HG03439 (cell line): ENCODE data around the gene PRDM15.

ENCODE experiments used
- ATAC-seq: cut with Tn5 transposase; IDR thresholded peaks from one replicate; pipeline ENCODE4 v1.9.1; 2021; ENCODE audit warnings: mild to moderate bottlenecking, moderate library complexity; ENCODE audit not compliant: unreplicated experiment

The PRDM15 gene, protein sequence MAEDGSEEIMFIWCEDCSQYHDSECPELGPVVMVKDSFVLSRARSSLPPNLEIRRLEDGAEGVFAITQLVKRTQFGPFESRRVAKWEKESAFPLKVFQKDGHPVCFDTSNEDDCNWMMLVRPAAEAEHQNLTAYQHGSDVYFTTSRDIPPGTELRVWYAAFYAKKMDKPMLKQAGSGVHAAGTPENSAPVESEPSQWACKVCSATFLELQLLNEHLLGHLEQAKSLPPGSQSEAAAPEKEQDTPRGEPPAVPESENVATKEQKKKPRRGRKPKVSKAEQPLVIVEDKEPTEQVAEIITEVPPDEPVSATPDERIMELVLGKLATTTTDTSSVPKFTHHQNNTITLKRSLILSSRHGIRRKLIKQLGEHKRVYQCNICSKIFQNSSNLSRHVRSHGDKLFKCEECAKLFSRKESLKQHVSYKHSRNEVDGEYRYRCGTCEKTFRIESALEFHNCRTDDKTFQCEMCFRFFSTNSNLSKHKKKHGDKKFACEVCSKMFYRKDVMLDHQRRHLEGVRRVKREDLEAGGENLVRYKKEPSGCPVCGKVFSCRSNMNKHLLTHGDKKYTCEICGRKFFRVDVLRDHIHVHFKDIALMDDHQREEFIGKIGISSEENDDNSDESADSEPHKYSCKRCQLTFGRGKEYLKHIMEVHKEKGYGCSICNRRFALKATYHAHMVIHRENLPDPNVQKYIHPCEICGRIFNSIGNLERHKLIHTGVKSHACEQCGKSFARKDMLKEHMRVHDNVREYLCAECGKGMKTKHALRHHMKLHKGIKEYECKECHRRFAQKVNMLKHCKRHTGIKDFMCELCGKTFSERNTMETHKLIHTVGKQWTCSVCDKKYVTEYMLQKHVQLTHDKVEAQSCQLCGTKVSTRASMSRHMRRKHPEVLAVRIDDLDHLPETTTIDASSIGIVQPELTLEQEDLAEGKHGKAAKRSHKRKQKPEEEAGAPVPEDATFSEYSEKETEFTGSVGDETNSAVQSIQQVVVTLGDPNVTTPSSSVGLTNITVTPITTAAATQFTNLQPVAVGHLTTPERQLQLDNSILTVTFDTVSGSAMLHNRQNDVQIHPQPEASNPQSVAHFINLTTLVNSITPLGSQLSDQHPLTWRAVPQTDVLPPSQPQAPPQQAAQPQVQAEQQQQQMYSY

DNA sequence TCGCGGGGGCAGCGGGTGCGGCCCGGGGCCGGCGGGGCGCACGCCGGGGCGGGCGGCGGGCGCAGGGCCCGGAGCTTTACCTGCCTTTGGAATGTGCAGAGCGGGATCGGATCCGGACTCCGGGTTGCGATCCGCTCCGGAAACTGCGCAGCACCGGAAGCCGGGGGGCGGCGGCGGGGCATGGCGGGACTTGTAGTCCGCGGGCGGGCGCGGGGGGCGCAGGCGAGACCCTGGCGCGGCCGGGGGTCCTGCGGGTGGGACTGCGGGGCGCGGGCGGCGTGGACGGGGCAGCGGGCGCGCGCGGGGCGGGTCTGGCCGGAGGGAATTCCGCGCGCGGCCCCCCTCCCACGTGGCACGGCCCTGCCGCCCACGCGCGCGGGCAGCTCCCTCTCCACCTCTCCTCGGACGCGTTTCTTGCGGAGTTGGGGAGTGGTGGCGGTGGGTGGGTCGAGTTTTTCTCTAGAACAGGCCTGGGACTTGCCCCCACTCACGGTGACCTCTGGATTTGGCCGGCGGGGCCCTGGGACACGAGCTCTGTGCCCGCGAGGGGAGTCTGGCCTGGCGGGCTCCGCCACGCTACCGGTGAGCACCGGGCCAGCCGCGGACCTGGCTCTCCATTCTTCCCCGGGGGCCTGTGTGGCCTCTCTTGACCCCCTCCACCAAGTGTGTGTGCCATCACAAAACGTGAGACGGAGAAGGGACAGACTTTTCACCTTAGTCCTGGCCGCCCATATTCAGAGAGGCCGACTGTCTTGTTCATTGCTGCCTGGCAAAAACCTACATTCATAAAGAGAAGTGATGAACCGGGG, at the start of gene PRDM15:
PRDM15 (minus strand) TSS at position 155 of the 809 bp plus-strand sequence. CDS start 18,981 bp downstream, outside the sequence.
- peak; percentile 66 for ATAC-seq

DNA sequence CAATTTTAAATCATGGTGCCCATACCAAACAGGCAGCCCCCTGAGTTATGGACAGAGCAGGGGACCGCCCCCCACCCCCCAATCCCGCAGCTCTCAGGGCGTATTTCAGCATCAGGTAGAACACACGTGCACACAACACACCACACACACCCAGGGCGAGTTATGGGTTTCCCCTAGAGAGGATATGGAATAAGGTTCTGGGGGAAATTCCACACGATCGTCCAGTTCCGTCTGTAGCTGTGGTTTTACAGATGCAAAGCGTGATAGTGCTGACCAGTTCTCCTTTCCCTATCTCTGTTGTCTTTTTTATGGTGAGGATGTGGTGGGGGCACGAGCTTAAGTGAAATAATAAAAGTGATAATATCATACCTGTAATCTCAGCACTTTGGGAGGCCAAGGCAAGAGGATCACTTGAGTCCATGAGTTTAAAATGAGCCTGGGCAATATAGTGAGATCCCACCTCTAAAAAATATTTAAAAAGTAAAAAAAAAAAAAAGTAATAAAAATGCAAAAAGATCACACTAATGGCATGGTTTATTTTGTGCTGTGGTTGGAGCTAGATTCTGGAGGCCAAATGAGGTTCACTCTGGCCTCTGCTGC, 49.6 kb upstream of the PRDM15 start:
- no peak for ATAC-seq

DNA sequence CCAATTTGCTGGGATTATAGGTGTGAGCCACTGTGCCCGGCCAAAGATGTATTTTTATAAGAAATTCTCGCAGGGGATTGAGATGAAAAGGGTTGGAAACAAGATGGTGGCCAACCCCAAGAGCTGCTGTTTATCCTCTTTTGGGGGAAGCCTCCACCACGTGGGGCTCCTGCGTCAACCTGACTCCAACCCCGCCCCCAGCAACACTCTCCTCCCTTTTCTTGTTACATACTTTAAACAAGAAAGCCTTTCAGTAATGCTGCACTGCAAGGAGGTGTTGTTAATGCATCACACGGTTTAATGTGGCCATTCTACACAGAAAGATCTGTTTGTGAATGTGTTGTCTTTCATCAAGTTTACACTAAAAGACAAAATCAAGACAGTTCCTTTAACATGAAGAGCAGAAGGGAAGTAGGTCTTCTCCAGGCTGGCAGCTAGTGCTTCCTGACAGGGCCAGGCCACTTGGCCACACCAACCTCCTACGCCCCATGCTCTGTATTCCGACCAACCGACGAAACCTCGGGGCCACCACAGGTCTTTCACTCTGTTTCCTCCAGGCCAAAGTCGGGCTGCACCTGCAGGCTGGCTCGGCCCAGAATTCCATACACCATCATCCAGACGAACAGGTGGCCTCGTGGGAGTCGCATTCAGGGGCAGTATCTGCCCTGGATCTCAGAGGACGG, 48.7 kb upstream of the PRDM15 start:
- ATAC-seq = no peak

DNA sequence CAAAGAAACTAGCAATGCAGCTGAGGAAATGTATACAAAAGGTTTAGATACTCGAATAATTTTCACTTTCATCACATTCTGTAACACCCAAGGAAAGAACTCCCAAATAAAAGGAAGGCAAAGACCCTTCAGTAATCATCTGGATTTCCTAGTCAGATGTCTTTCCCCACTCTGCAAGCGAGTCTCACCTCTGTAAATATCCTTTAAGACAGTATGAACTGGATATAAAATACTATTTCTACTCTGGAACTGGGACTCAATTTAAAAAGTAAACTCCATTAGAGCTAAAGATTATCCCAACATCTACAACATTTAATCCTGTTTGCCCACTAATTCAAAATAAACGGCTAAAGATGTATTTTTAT, 47.6 kb upstream of the PRDM15 start:
- ATAC-seq = no peak

DNA sequence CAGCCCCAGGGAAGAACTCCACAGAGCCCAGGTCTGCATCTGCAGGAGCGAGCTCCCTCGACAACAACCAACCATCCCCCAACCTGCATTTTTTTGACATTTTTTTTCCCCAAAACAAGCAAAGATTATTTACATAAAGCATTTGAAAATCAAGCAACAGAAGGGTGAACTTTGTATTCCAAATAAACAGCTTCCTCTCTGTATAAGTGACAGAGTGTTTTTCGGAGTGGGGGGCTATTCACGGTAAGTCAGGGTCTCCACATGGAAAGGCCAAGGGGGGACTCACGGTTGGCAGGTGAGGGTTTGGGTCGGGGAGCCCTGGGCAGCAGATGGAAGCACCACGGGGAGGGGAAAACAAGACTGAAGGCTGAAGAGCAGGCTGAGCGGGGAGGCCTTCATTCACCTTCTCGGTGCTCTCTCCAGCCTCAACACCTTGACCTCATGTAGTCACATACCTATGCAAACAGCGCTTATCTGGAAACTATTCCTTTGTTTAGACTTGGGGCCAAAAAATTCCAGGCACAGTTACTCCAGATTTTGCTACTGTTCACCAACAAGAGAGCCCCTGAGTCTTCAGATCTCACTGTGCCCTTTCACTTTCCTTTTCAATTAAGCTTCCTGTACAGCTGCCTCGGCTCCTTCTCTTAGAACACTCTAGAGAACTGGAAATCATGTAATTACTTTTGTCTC, 47.1 kb upstream of the PRDM15 start:
- ATAC-seq = peak; percentile 49

DNA sequence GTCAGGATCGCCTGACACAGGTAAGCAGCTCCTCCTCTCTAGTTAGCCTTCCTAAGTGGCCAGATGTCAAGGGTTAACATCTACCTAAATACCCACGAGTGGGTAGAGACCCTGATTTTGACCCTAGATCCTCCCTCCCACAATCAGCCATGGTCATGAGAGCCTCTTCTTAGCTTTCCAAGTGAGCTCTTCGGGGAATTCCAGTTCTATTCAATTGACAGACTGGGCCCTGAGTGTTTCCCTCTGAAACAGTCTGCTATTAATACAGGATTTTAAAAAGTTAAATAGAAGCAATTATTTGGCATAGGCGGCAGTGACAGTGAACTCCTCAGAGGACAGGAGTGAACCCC, 46.6 kb upstream of the PRDM15 start:
- no peak for ATAC-seq

DNA sequence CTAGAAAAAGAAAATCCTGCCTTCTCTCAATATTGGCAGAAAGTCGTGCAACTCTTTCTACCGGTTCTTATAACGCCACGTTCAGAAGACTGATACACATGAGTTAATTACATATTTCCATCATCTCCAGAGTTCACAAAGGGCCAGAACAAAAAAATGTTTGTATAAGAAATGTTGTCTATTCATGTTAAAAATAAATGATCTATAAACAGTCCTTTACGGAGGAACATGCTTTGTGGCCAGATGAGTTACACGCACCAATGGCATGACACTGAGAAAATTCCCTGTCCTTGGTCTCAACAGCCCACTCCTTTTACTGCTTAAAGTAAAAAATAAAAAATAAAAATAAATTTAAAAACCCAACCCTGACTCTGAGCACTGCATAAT, 45.2 kb upstream of the PRDM15 start:
- ATAC-seq = no peak

DNA sequence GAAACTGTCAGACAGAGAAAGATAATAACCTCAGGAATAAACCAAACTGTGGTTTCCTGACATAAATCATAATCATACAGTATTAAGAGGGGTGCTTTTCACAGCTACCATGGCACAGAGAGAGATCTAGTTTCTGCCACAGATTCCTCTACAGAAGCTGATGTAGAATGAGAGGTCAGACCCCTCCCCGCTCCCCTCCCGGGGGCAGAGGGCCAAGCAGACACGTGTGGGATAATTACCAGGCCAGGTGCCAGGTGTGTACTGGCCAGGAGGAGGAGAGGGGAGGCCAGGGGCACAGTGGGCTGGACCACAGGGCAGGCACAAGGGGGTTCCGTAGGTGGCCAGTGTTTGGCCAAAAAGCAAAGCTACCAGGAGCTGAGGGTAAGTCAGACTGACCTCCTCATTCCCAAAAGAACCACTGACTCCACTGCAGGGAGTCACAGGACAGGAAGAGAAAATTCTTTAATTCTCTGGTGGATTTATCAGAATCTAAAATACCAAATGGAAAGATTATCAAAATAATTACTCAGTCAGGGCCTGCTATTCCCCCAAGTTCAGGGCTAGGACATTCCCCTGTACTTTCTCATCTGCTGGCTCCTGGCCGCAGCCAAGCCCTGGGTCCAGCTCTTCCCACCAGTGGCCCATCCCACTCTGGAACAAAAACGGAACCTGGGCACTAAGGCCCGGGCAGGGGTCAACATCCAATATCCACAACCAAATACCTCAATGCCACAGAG, 44.7 kb upstream of the PRDM15 start:
- ATAC-seq = no peak

DNA sequence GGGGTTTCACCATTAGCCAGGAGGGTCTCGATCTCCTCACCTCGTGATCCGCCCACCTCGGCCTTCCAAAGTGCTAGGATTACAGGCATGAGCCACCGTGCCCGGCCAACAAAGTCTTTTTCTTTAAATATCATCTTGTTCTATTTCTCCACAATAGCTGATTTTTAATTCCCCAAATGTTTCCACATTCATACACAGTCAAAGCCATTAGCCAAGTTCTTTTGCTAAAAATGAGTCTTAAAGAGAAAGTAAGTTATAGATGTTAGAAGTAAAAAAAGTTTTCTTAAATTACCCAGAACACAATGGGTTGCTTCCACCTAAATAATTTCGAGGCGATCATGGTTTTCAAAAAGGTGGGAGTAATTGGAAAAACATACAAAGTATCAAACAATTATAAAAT, 44.0 kb upstream of the PRDM15 start:
- ATAC-seq = no peak

DNA sequence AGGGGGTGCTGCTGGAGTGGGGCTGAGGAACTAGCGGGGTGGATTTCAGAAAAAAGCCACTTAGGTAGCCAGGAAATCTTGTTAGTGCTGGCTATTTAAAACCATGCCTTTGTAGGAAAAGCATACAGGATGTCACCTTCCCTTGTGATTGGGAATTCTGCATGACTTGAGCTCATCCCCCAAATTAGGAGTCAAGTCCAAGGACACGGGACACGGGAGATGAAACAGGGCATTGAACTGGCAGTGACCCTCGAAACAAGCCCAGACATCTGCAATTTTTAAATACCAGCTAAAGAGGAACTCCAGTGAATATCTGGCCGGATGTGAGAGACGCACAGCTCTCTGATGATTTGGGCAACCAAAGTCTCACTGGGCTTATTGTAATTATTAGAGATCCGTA, 41.9 kb upstream of the PRDM15 start:
- no peak for ATAC-seq

DNA sequence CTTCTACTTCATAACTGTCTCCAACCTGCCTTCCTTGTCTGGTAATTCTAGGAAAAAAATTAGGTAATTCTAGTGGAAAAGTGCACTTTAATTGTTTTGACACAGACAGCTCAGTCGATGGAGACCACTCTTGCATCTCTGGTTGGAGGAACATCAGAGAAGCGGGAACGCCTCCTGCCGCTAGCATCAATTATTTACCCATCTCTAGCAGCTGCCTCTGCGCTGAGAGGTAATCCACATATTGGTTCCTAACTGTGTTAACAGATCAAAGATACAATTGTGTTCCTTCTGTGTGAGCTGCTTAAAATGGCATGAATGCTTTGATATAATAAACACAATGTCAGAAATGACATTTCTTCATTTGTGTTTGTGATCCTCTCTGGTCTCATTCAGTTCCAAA, 41.3 kb upstream of the PRDM15 start:
- no peak for ATAC-seq

DNA sequence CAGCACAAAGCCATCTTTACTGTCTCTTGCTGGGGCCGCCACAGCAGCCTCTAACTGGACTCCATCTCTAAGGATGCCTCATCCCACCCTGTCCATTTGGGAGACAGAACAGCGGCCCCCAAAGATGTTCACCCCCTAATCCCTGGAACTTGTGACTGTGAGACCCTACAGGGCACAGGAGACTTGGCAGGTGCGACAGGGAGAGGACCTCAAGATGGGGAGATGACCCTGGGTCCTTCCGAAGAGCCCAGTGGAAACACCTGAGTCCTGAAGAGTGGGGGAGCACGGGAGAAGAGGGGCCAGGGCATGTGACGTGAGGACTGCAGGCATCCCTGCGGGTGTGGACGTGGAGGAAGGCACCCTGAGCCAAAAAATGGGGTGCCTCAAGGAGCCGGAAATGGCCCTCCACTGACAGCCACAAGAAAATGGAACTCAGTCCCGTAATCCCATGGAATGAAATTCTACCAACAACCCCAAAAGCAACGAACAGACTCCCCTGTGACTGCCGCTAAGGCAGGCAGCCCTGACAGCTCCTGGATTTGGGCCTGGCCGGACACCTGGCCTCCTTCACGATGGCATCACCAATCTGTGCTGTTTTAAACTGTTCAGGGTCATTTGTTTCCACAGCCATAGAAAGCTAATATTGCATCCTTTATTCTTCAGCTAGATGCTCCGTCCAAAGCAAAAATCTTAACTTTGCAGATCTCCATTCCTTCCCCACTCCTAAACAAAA, 40.7 kb upstream of the PRDM15 start:
- no peak for ATAC-seq

DNA sequence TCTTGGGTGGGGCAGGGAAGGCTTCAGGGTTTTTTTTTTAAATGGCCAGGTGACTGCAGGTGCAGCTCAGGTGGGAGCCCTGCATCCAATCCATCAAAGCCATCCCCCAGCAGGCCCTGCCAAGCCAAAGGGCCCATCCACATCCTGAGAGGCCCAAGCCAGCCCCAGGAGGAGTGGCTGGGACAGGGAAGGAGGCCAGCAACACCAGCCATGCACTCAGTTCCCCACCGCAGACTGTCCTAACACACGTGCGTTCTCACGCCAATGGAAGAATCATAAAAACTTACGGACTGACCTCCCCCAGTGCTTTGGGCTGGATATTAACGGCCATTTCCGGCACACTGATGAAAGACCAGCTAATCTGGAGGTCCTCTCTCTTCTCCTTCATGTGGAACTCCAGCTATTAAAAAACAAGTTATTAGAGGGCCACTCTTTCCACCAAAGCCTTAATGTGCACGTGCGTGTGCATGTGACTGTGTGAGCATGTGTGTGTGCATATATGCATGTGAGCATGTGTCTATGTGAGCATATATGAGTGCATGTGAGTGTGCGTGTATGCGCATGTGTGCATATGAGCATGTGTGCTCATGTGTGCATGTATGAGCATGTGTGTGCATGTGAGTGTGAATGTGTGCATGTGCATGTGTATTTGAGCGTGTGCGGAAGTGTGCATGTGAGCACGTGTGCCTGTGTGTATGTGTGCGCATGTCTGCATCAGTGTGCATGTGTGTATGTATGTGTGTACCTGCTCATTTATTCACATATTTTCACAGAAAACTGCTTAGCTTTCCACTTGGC, 39.6 kb upstream of the PRDM15 start:
- no peak for ATAC-seq

DNA sequence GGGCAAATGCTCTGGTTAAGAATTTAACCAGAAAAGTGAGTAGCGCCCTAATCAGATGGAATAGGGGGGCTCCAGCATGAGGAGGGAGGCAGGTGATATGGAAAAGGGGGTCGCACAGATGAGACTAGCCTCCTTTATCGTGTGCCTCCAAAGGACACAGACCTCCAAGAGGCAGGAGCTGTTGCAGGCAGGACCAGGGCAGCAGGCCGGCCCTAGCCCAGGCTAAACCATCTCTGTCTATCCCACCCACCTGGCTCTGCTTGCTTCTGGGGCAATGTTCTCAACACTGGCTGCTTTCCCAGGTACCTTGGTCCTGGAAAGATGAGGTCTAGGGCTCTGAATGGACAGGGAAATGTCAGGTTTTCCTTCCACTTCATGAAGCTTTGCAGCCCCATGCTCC, 38.4 kb upstream of the PRDM15 start:
- no peak for ATAC-seq

DNA sequence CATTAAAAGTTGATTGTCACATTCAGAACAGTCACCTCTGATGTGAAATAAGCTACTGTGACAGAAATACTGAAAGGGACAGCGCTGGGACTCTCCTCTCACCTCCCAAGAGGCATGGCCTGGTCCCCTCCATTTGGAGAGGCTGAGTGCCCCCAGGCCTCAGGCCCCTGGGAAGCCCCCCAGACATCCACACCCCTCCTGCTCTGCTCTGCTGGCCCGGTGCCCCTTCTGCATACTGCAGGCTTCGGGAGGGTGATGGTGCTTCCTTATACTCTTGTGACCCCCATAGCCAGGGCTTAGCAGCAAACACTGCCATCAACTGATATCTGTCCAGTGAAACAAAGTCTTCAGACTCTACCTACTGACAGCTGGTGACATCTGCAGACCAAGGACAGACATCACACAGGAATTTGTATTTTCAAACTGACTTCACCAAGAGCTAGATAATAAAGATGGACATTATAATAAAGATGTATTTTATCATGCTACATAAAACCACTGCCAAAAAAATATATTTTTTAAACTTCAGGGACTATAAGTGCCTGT, 37.8 kb upstream of the PRDM15 start:
- no peak for ATAC-seq

DNA sequence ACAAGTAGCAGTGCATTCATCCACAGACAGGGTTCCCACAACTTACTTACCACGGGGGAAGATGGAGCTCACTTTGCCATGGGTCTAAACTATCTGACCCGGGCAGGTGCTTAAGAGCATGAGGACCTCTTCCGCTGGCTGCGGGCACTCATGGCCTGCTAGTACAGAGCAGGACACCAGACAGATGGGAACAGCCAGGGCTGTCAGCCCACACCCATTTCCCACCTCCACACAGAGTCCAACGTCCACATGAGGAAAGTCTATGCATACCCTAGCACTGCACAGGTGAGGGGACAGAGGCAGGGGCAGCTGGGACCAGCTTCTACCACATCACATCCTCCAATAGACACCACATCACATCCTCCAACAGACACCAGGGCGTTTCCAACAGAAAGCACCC, 35.8 kb upstream of the PRDM15 start:
- ATAC-seq = no peak

DNA sequence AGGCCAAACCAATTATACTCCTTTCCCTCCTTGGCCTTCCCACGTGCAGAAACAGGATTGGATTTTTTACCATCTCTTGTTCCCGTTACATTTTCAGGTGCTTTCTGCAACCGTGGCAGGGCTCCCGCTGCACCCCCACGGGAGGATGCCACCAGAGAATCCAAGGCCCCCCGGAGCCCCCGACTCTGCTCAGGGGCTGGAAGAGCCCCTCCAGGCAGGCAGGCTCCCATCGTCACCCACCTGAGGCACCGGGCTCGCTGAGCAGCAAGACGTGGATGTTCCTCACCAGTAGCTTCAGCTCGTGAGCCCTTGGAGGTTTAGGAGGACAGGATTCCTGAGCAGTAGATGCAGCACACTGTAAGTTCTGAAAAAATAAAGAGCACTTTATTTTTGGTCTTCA, 35.2 kb upstream of the PRDM15 start:
- ATAC-seq = no peak
